GM12865 (cell line): ENCODE results near the gene SKI.
"Not testable (repeated sequence)": the region's sequence is repeated elsewhere in the genome, so short reads cannot be mapped to it uniquely, and the experiment has no call there.

Experiments
- DNase-seq: peaks from one replicate; pipeline ENCODE4 v3.0.0; 2010; ENCODE audit warnings: low read depth
- H3K4me3 ChIP-seq: 2 replicates; pipeline ENCODE4 v1.5.1; 2011; ENCODE audit warnings: mild to moderate bottlenecking, low read depth, low read length, control low read depth
- TF ChIP-seq, protein P1 (sequence below): IDR thresholded peaks from 2 replicates; pipeline ENCODE4 v1.5.1; 2011; ENCODE audit warnings: low read length, control low read depth, low read depth, inconsistent platforms; ENCODE audit not compliant: insufficient read depth; ENCODE audit errors: missing control alignments

The SKI gene

DNA sequence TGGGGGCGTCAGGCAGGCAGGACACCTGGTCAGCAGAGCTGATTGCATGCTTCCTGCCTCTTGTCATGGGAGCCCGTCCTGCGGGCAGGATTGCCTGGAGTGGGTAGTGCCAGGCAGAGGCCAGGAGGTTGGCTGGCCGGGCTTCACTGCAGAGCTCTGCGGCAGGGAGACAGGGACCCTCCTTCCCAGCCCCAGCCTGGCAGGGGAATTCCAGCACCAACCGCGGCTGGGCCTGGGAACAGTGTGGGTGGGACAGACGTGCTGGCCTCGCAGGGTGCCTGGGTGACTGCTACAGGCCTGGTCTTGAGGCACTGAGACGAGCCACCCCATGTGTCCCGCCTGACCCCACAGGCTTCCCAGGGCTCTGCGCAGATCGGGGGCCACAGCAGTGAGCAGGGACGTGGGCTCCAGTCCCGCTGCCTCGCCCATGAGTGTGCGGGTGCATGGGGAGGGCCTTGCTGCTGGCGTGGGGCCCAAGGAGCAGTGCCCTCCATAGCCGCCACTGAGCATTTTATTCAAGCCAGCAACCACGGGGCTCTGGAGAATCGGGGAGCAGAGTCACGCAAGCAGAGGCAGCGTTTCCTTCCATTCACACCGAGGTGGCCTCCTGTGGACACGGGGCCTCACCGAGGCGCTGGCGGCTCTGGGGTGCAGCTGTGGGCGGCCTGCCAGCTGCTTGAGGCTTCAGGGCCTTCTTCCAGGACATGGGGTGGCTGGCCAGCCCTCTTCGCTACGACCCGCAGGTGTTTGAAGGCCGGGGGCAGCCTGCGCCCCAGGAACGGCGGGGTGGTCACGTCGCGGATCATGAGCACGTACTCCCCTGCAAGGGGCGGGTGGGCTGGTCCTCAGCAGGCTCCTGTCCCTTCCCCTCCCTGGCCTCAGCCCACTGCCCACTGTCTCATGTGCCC lies 92.9 kb downstream of the SKI start:
- DNase-seq: no peak
- TF ChIP-seq, protein P1, sequence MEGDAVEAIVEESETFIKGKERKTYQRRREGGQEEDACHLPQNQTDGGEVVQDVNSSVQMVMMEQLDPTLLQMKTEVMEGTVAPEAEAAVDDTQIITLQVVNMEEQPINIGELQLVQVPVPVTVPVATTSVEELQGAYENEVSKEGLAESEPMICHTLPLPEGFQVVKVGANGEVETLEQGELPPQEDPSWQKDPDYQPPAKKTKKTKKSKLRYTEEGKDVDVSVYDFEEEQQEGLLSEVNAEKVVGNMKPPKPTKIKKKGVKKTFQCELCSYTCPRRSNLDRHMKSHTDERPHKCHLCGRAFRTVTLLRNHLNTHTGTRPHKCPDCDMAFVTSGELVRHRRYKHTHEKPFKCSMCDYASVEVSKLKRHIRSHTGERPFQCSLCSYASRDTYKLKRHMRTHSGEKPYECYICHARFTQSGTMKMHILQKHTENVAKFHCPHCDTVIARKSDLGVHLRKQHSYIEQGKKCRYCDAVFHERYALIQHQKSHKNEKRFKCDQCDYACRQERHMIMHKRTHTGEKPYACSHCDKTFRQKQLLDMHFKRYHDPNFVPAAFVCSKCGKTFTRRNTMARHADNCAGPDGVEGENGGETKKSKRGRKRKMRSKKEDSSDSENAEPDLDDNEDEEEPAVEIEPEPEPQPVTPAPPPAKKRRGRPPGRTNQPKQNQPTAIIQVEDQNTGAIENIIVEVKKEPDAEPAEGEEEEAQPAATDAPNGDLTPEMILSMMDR: no peak
- H3K4me3 ChIP-seq: no peak overlapping the region

DNA sequence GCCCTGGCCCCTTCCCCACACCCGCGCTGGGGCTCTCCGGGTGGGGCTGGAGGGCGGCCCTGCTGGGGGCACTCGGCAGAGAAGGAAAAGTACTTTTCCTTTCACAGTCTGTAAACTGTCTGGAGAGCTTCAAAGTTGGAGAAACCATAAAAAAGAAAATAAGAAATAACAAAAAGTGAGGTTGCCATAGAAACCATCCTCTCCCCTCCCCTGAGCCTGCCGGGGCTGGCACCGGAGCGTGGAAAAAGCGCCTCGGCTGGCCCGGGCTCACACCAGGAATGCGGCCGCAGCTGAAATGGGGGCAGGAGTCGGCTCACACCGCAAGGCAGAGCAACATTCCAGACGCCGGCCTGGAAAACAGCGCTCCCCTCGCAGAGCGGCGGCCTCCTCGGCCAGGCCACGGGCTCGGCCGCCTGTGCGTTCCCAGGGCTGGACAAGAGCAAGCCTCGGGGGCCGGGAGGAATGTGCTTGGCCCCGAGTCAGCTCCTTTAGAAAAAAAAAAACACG lies 94.0 kb downstream of the SKI start:
- no peak for DNase-seq
- no peak overlapping the region for H3K4me3 ChIP-seq
- TF ChIP-seq, protein P1: no peak

DNA sequence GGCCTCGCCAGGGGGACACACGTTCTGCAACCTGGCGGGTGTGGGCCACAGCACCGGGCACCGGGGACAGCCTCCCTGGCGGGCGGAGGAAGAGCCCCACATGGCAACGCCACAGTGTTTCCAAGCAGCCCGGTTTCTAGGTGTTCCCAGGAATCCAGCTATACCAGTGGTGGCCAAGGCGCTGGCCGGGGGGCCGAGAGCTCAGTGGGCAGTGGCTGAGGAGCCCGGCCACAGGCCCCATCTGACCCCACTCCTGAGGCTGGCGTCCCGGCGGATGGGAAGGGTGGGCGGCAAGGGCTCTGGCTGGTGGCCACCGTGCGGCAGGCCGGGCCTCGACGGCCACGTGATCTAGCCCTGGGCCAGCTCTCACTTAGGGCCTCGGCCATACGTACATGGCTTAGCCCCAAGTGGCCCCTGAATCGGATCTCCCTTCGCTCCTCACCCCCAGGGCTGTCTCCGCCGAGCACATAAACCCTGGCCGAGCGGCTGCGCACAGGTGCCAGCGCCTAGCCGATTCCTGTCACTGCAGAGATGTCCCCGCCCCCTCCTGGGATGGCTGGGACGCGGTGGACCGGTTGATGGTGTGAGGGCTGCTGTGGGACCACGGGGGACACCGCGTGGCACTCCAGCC lies 94.6 kb downstream of the SKI start:
- TF ChIP-seq, protein P1: no peak
- no peak for DNase-seq
- no peak overlapping the region for H3K4me3 ChIP-seq

DNA sequence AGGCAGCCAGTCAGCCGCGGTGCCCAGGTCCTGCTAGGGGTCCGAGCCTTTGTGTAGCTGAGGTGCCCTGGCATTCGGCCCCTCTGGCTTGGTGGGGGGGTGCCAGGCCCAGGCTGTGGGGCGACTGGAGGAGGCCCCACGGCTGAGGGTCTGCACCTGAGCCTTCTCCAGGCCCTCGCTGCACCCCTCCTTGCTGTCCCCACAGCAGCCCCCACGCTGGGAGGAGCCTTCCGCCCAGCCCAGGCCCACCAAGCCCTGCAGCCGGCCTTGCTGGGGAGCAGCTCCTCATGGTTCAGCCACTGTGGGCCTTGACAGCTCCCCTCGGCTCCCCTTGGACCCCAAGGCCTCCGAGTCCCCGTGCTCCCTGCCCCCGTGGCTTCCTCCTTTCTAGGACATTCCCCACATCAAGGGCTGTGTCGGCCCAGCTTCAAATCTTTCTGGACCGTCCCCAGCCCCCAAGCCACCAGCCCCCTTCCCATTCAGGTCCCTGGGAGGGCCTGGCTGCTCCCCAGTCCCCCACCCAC lies 95.4 kb downstream of the SKI start:
- H3K4me3 ChIP-seq: no peak overlapping the region
- TF ChIP-seq, protein P1: no peak
- no peak for DNase-seq

DNA sequence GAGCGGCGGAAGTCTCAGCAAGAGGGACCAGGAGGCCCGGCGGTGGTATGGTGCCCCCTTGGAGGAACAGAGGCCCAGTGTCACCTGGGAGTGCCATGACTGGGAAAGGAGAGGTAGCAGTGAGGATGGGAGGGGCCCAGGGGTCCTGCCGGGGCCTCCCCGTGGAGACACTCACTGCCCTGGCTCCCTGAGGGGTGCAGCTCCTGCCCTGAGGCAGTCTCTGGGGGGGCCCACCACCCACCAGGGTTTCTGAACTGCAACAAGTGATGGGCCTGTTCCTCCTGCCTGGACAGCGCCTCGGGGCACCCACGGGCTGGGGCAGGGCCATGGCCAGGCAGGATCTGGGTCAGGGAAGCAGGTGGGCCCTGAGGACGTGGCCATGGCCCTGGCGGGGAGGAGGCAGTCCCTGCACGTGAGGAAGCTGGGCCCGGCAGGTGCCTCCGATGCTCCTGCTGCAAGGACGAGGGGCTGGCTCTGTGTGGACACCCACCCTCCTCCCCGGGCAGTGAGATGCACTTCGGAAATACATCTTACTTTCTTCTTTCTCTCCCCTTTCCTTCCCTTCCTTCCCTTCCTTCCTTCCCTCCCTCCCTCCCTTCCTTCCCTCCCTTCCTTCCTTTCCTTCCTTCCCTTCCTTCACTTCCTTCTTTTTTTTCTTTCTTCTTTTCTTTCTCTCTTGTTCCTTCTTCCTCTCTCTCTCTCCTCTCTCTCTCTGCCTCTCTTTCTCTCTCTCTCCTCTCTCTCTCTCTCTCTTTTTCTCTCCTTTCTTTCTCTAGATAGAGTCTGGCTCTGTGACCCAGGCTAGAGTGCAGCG lies 96.6 kb downstream of the SKI start:
- TF ChIP-seq, protein P1: no peak

DNA sequence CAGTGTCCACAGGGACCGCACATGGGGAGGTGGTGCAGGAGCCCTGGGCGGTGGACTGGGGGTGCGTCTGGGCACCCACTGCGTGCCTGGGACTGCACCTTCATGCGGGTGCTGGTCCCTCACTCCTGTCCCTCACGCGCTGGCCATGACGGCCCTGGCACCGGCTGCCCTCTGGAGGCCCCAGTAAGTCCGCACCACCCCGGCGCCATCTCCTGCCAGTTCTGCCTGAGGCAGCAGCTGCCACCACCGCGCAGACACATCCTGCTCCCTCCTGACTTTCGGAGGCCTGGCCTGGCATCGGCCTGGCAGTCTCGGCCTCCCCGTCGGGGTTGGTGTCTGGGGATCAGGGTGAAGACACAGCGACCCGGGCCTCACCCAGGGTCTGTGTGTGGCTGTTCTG lies 98.4 kb downstream of the SKI start:
- TF ChIP-seq, protein P1: no peak
- no peak overlapping the region for H3K4me3 ChIP-seq
- DNase-seq: no peak

More for the DNA sequence above, 96.6 kb downstream of the SKI start:
- no peak for DNase-seq
- no peak overlapping the region for H3K4me3 ChIP-seq

DNA sequence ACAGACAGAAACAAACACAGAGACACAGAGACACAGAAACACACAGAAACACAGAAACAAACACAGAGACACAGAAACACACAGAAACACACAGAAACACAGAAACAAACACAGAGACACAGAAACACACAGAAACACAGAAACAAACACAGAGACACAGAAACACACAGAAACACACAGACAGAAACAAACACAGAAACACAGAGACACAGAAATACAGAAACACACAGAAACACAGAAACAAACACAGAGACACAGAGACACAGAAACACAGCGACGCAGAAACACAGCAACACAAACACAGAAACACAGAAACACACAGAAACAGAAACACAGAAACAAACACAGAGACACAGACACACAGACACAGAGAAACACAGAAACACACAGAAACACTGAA lies 99.0 kb downstream of the SKI start:
- DNase-seq, H3K4me3 ChIP-seq: not testable (repeated sequence)
